HPDE6-E6E7 (cell line): ENCODE results near the gene DMRT3.
A peak's percentile ranks its signal among the peaks of the same experiment; 100 is the strongest.

Experiments
- DNase-seq: peaks from one replicate; pipeline ENCODE4 v3.0.0; 2011; ENCODE audit warnings: missing footprints; ENCODE audit errors: extremely low spot score

DMRT3 gene

GRCh38 chr9:976258-976942 is at the start of gene DMRT3:
DMRT3 (plus strand) TSS chr9:976655; CDS start chr9:977002, 347 bp downstream.
- DNase-seq, result no peak

GRCh38 chr9:926976-927375 is 49.5 kb upstream of the DMRT3 start:
- no peak for DNase-seq

- DNase-seq, result peak; percentile 13
These were observed 48.0 kb upstream of the DMRT3 start for GRCh38 chr9:928363-929042.

GRCh38 chr9:929719-930118 is 46.7 kb upstream of the DMRT3 start:
- DNase-seq, result no peak

- no peak for DNase-seq
These were observed 43.1 kb upstream of the DMRT3 start for GRCh38 chr9:933356-933755.

- DNase-seq, result peak; percentile 36
These were observed 41.0 kb upstream of the DMRT3 start for GRCh38 chr9:935348-935965.

- no peak for DNase-seq
These were observed 33.5 kb upstream of the DMRT3 start for GRCh38 chr9:942805-943580.

GRCh38 chr9:947985-948384 is 28.5 kb upstream of the DMRT3 start:
- DNase-seq, result no peak

GRCh38 chr9:948497-948896 is 28.0 kb upstream of the DMRT3 start:
- DNase-seq, result no peak

- DNase-seq, result no peak
These were observed 26.3 kb upstream of the DMRT3 start for GRCh38 chr9:950139-950538.

GRCh38 chr9:952546-952945 is 23.9 kb upstream of the DMRT3 start:
- no peak for DNase-seq

GRCh38 chr9:959105-959504 is 17.4 kb upstream of the DMRT3 start:
- no peak for DNase-seq

- no peak for DNase-seq
These were observed 16.5 kb upstream of the DMRT3 start for GRCh38 chr9:959914-960313.

- no peak for DNase-seq
These were observed 14.4 kb upstream of the DMRT3 start for GRCh38 chr9:962023-962422.

- no peak for DNase-seq
These were observed 11.0 kb upstream of the DMRT3 start for GRCh38 chr9:965497-965896.

GRCh38 chr9:966870-967269 is 9.6 kb upstream of the DMRT3 start:
- no peak for DNase-seq

GRCh38 chr9:967436-967835 is 9.0 kb upstream of the DMRT3 start:
- DNase-seq, result no peak

- DNase-seq, result no peak
These were observed 8.4 kb upstream of the DMRT3 start for GRCh38 chr9:967903-968641.

- DNase-seq, result no peak
These were observed 6.9 kb upstream of the DMRT3 start for GRCh38 chr9:969310-970150.

- DNase-seq, result no peak
These were observed 6.1 kb upstream of the DMRT3 start for GRCh38 chr9:970151-970996.
